OCI-M2 (cell line): ENCODE data around the gene ARID2.

Experiments
- DNase-seq: peaks from one replicate; lab custom pipeline; 2025; ENCODE audit not compliant: unreplicated experiment; lab: John Stamatoyannopoulos, UW

ARID2 gene

GRCh38 chr12:45852508-45852907, 123.0 kb downstream of the ARID2 start:
- no peak for DNase-seq

- no peak for DNase-seq
Observed at GRCh38 chr12:45853550-45853949, 124.0 kb downstream of the ARID2 start.

- no peak for DNase-seq
Observed at GRCh38 chr12:45863332-45863731, 133.8 kb downstream of the ARID2 start.

GRCh38 chr12:45866299-45866698, 136.8 kb downstream of the ARID2 start:
- DNase-seq = no peak

GRCh38 chr12:45872446-45872845, 142.9 kb downstream of the ARID2 start:
- DNase-seq = no peak

GRCh38 chr12:45877069-45877468, 147.6 kb downstream of the ARID2 start:
- DNase-seq = no peak

GRCh38 chr12:45878630-45879255, 149.2 kb downstream of the ARID2 start:
- no peak for DNase-seq

GRCh38 chr12:45879363-45879895, 149.9 kb downstream of the ARID2 start:
- no peak for DNase-seq

GRCh38 chr12:45880533-45880932, 151.0 kb downstream of the ARID2 start:
- DNase-seq = no peak

- no peak for DNase-seq
Observed at GRCh38 chr12:45883187-45883586, 153.7 kb downstream of the ARID2 start.

GRCh38 chr12:45886685-45887084, 157.2 kb downstream of the ARID2 start:
- DNase-seq = no peak

- DNase-seq = no peak
Observed at GRCh38 chr12:45887544-45887943, 158.0 kb downstream of the ARID2 start.

GRCh38 chr12:45890276-45890675, 160.8 kb downstream of the ARID2 start:
- DNase-seq = no peak

GRCh38 chr12:45893240-45893639, 163.7 kb downstream of the ARID2 start:
- DNase-seq = no peak

- DNase-seq = no peak
Observed at GRCh38 chr12:45895961-45896360, 166.5 kb downstream of the ARID2 start.

- no peak for DNase-seq
Observed at GRCh38 chr12:45898094-45898493, 168.6 kb downstream of the ARID2 start.

GRCh38 chr12:45907955-45908354, 178.4 kb downstream of the ARID2 start:
- DNase-seq = no peak

- no peak for DNase-seq
Observed at GRCh38 chr12:45909041-45909713, 179.7 kb downstream of the ARID2 start.

GRCh38 chr12:45912774-45913173, 183.3 kb downstream of the ARID2 start:
- no peak for DNase-seq

GRCh38 chr12:45913631-45914030, 184.1 kb downstream of the ARID2 start:
- DNase-seq = no peak

GRCh38 chr12:45914090-45914489, 184.6 kb downstream of the ARID2 start:
- DNase-seq = no peak

GRCh38 chr12:45915405-45915804, 185.9 kb downstream of the ARID2 start:
- no peak for DNase-seq

- DNase-seq = no peak
Observed at GRCh38 chr12:45918818-45919217, 189.3 kb downstream of the ARID2 start.
